GM10266 (cell line): ENCODE results near the gene SEMA4D.

ENCODE experiments used
- DNase-seq: peaks from one replicate; pipeline ENCODE4 v3.0.0; 2012; ENCODE audit errors: extremely low spot score
- CTCF ChIP-seq: IDR thresholded peaks from 2 replicates; pipeline ENCODE4 v1.5.1; 2012; ENCODE audit warnings: mild to moderate bottlenecking, low read depth; ENCODE audit not compliant: control insufficient read depth, insufficient read depth; ENCODE audit errors: missing control alignments

Gene SEMA4D

GRCh38 chr9:89422151-89422975 lies 75.5 kb downstream of the SEMA4D start:
- TF ChIP-seq CTCF = no peak
- no peak for DNase-seq

- no peak for DNase-seq
- no peak for TF ChIP-seq CTCF
Measured at GRCh38 chr9:89421595-89421994, 76.3 kb downstream of the SEMA4D start.

GRCh38 chr9:89420397-89421178 lies 77.3 kb downstream of the SEMA4D start:
- TF ChIP-seq CTCF = no peak
- DNase-seq = no peak

GRCh38 chr9:89419978-89420394 lies 77.9 kb downstream of the SEMA4D start:
- TF ChIP-seq CTCF = no peak

GRCh38 chr9:89418882-89419640 lies 78.9 kb downstream of the SEMA4D start:
- TF ChIP-seq CTCF = no peak
- DNase-seq = peak; percentile 64

More at GRCh38 chr9:89419978-89420394, 77.9 kb downstream of the SEMA4D start:
- no peak for DNase-seq

GRCh38 chr9:89418474-89418845 lies 79.5 kb downstream of the SEMA4D start:
- DNase-seq = no peak

More at GRCh38 chr9:89418474-89418845, 79.5 kb downstream of the SEMA4D start:
- TF ChIP-seq CTCF = no peak
